Astrocyte (in vitro differentiated cells and primary cell): ENCODE measurements around the gene MAEA.

ENCODE experiments used
- CTCF ChIP-seq: IDR thresholded peaks from 2 replicates; pipeline ENCODE4 v1.5.1; 2011; ENCODE audit warnings: low read depth, mild to moderate bottlenecking, inconsistent platforms, low read length, moderate library complexity; ENCODE audit not compliant: insufficient read depth
- EZH2 ChIP-seq: IDR thresholded peaks from 2 replicates; pipeline ENCODE4 v1.6.1; 2012; ENCODE audit warnings: mild to moderate bottlenecking, low read length, inconsistent platforms; ENCODE audit not compliant: insufficient read depth

GRCh38 chr4:1323280-1323634, 33.6 kb downstream of the MAEA start:
- TF ChIP-seq CTCF = no peak
- TF ChIP-seq EZH2 = no peak
